ENCODE results near the gene TRIM58. TPM values are rescaled to one million over a fixed set of nuclear protein-coding genes. Genes with fewer than 3 reads are reported as not detected.
A peak's percentile ranks its signal among the peaks of the same experiment; 100 is the strongest.

The TRIM58 gene
- total and polyA plus RNA-seq, 9 of the 15 experiments (the other 6 are each of a cell fraction or from before 2014, with no cell fraction given): 3.8 to 19.1 (median 7.2) TPM

DNA sequence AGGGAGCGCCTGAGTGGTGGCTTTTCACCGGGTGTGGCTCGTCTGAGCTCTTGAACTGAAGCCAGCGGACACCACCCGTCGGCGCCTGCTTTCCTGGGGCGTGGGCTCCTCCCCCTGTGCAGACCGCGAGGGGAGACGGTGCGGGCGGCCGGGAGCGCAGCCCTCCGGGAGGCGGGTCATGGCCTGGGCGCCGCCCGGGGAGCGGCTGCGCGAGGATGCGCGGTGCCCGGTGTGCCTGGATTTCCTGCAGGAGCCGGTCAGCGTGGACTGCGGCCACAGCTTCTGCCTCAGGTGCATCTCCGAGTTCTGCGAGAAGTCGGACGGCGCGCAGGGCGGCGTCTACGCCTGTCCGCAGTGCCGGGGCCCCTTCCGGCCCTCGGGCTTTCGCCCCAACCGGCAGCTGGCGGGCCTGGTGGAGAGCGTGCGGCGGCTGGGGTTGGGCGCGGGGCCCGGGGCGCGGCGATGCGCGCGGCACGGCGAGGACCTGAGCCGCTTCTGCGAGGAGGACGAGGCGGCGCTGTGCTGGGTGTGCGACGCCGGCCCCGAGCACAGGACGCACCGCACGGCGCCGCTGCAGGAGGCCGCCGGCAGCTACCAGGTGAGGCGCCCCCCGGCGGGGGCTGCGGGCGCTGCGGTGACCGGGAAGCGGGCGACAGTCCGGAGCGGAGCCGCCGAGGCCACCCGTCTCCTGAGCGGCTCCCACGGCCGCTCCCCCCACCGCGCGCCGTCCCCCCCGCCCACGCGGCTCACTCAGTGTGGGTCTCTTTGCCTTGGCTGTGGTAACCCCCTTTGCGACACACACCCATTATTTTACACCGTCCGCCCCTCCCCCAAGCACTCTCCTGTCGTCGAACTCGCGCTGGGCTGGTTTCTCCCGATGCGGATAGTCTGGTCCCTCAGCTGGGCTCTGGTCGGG is at the start of gene TRIM58 (continued):
- TF ChIP-seq ZNF263 (CRISPR knock-in tag; IDR thresholded peaks at IDR 0.05; ENCODE audit: borderline replicate concordance) (no peak), ZBTB7A (IDR thresholded peaks at IDR 0.05; ENCODE audit: borderline replicate concordance, control insufficient read depth, low read depth, low read length) (peak; percentile 90), TGIF2 (CRISPR knock-in tag; IDR thresholded peaks at IDR 0.05) (peak; percentile 47; the same call in 1 of the 2 replicates), CBFB (CRISPR knock-in tag; IDR thresholded peaks at IDR 0.05) (no peak), SMARCC2 (IDR thresholded peaks at IDR 0.05; ENCODE audit: low read depth) (0 out of 2 replicates have a peak, but pooled peaks have one; percentile 2)
- TF ChIP-seq, protein P1, sequence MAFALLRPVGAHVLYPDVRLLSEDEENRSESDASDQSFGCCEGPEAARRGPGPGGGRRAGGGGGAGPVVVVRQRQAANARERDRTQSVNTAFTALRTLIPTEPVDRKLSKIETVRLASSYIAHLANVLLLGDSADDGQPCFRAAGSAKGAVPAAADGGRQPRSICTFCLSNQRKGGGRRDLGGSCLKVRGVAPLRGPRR (CRISPR knock-in tag; IDR thresholded peaks at IDR 0.05): no peak

DNA sequence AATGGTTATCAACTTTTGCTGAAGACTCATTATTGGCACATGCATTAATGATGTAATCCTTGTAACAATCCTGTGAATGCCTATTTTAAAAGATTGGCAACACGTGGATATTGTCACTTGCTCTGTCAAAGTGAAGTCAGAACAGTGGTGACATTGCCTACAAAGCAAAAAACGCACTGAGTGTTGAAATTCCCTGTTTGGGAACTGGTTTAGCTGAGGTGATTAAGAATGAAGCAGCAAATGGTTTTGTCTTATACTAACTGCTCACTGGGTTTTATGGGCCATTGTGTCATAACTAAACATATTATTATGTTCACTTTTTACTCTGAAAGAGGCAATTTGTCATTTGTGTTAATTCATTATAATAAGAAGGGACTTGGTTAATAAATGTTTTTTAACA is 44.4 kb upstream of the TRIM58 start:
- in situ Hi-C loops (cut with MboI): no loop called here
- H3K9me1 ChIP-seq (ENCODE audit: control insufficient read depth, insufficient read depth, low read length): no peaks in the 10 kb centered on the region
- ChIA-PET POLR2A (no interaction called here), CTCF (ENCODE audit: low intra/inter-chr PET ratio) (no interaction called here)
- H3K9me3 ChIP-seq (replicated peaks; ENCODE audit: control insufficient read depth, insufficient read depth, low read depth, low read length): peaks cover 2% of the 10 kb centered on the region; the same call in 1 of the 2 replicates
- no peak overlapping the region for H3K4me2 ChIP-seq (ENCODE audit: insufficient read depth, low read length)
- ATAC-seq (no peak), DNase-seq (ENCODE audit: extremely low read depth in 1 of 4, low spot score in 3 of 4) (no peak), FAIRE-seq (no peak)
- no peaks in the 10 kb centered on the region for H3K36me3 ChIP-seq (ENCODE audit: control insufficient read depth, insufficient read depth, low read length)
- no peaks in the 10 kb centered on the region for H3K79me2 ChIP-seq (ENCODE audit: control insufficient read depth, insufficient read depth, low read length)
- no peaks in the 10 kb centered on the region for H3K4me1 ChIP-seq (replicated peaks in 1 of 2; ENCODE audit: control insufficient read depth in 2 of 2, insufficient read depth in 2 of 2, low read length in 2 of 2)
- no peak overlapping the region for H3K9ac ChIP-seq (ENCODE audit: insufficient read depth in 1 of 2, low read depth in 2 of 2, low read length in 2 of 2)
- no TSS peak for BruUV-seq (replicated peaks)
- no peaks in the 10 kb centered on the region for H3K27me3 ChIP-seq (ENCODE audit: control insufficient read depth in 2 of 2, insufficient read depth in 2 of 2, low read length in 2 of 2)
- no peak overlapping the region for H3K4me3 ChIP-seq
- no peak overlapping the region for H2AFZ ChIP-seq (ENCODE audit: low read depth, low read length)
- H4K20me1 ChIP-seq (replicated peaks; ENCODE audit: control insufficient read depth, insufficient read depth, low read length): no peaks in the 10 kb centered on the region
- 2% methylated on average over 2 of the region's 2 CpGs for WGBS (ENCODE audit: insufficient coverage, low coverage, missing lambda C conversion rate)
- no peak overlapping the region for H3K27ac ChIP-seq (ENCODE audit: extremely low read depth, low read depth, low read length)
- intact Hi-C loops (cut with micrococcal nuclease): no loop called here
- TF ChIP-seq ZFP36 (IDR thresholded peaks at IDR 0.05; ENCODE audit: low read depth, low read length, partially characterized antibody) (no peak), RB1 (IDR thresholded peaks at IDR 0.05; ENCODE audit: low read depth) (no peak), MAFF (IDR thresholded peaks at IDR 0.05; ENCODE audit: low read length) (no peak), NELFE (IDR thresholded peaks at IDR 0.05; ENCODE audit: insufficient read depth, insufficient read length) (no peak), PURB (CRISPR knock-in tag; IDR thresholded peaks at IDR 0.05; ENCODE audit: low read depth) (no peak), ZNF445 (CRISPR knock-in tag; IDR thresholded peaks at IDR 0.05; ENCODE audit: low read depth) (no peak), ZBTB7A (IDR thresholded peaks at IDR 0.05; ENCODE audit: borderline replicate concordance, control insufficient read depth, low read depth, low read length) (no peak), MYC (IDR thresholded peaks at IDR 0.05; ENCODE audit: low read depth, low read length) (no peak), MYC (CRISPR knock-in tag; IDR thresholded peaks at IDR 0.05; ENCODE audit: borderline replicate concordance, low read depth) (no peak), SMARCB1 (IDR thresholded peaks at IDR 0.05; ENCODE audit: insufficient read length, low read depth) (no peak)
- TF ChIP-seq, protein P2, sequence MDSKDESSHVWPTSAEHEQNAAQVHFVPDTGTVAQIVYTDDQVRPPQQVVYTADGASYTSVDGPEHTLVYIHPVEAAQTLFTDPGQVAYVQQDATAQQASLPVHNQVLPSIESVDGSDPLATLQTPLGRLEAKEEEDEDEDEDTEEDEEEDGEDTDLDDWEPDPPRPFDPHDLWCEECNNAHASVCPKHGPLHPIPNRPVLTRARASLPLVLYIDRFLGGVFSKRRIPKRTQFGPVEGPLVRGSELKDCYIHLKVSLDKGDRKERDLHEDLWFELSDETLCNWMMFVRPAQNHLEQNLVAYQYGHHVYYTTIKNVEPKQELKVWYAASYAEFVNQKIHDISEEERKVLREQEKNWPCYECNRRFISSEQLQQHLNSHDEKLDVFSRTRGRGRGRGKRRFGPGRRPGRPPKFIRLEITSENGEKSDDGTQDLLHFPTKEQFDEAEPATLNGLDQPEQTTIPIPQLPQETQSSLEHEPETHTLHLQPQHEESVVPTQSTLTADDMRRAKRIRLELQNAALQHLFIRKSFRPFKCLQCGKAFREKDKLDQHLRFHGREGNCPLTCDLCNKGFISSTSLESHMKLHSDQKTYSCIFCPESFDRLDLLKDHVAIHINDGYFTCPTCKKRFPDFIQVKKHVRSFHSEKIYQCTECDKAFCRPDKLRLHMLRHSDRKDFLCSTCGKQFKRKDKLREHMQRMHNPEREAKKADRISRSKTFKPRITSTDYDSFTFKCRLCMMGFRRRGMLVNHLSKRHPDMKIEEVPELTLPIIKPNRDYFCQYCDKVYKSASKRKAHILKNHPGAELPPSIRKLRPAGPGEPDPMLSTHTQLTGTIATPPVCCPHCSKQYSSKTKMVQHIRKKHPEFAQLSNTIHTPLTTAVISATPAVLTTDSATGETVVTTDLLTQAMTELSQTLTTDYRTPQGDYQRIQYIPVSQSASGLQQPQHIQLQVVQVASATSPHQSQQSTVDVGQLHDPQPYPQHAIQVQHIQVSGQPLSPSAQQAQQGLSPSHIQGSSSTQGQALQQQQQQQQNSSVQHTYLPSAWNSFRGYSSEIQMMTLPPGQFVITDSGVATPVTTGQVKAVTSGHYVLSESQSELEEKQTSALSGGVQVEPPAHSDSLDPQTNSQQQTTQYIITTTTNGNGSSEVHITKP (IDR thresholded peaks at IDR 0.05; ENCODE audit: partially characterized antibody): no peak
- TF ChIP-seq, protein P1 (CRISPR knock-in tag; IDR thresholded peaks at IDR 0.05): no peak
